ENCODE results near the gene PHLDA1. TPM values are rescaled to one million over a fixed set of nuclear protein-coding genes. Genes with fewer than 3 reads are reported as not detected.

The PHLDA1 gene
- total RNA-seq: 68.3 and 70.4 TPM in 2 replicates

DNA sequence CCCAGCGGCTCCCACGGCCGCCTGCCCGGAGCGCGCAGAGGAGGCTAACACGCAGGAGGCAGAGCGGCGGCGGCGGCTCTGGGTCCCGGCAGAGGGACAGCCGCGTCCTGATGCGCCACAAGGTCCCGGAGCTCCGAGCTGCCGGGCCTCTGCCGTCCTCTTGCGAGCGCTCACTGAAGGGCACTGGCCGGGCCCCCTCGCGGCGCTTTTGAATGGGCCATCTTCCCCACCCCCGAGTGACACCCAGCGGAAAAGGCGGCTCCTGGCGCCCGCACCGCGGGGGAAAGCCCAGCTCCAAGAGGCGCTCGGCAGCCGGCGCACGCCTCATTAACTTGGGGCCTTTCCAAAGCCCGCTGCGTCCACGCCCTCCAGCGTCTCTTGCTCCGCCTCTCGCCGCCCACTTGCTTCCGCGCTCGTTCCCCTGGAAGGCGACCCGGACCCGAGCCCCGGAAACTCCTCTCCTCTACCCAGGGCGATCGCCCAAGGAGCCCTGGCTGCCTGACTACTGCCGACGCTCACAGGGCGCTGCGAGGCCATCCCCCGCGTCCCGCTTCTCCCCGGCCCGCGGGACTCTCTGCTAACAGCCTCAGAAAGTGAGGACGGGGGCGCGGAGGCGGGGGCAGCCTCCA lies at the start of gene PHLDA1:
PHLDA1 (minus strand) TSS at position 363 of the 629 bp plus-strand sequence.
- DNase-seq (ENCODE audit: low read depth): peak; percentile 98
- peak within 1 kb of the TSS; percentile 98 for H3K4me3 ChIP-seq (ENCODE audit: low read depth, low read length)
- TF ChIP-seq, protein P1, sequence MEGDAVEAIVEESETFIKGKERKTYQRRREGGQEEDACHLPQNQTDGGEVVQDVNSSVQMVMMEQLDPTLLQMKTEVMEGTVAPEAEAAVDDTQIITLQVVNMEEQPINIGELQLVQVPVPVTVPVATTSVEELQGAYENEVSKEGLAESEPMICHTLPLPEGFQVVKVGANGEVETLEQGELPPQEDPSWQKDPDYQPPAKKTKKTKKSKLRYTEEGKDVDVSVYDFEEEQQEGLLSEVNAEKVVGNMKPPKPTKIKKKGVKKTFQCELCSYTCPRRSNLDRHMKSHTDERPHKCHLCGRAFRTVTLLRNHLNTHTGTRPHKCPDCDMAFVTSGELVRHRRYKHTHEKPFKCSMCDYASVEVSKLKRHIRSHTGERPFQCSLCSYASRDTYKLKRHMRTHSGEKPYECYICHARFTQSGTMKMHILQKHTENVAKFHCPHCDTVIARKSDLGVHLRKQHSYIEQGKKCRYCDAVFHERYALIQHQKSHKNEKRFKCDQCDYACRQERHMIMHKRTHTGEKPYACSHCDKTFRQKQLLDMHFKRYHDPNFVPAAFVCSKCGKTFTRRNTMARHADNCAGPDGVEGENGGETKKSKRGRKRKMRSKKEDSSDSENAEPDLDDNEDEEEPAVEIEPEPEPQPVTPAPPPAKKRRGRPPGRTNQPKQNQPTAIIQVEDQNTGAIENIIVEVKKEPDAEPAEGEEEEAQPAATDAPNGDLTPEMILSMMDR (IDR thresholded peaks at IDR 0.05; ENCODE audit: insufficient read depth, low read depth, low read length): peak; percentile 53

DNA sequence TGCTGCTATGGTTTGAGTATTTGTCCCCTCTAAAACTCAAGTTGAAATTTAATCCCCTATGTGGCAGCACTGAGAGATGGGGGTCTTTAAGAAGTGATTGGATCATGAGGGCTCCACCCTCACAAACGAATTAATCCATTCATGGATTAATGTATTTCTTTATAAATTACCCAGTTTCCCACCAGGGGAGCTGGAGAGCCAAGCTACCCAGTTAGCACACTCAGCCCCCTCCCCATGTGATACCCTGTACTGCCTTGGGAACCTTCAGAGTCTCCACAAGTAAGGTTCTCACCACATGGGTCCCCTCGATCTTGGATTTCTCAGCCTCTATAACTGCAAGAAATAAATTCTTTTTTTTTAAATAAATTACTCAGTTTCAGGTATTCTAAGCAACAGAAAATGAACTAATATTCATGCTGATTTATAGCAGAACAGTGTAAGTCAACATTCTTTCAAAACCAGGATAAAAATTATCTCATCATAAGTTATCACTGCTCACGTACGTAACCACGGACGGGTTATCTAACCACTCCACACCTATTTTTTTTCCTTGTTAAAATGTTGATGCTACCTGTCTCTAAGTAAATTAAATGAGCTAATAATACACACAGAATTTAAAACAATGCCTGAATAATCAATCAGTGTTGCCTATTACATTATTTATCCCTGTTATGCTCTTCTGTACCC lies 49.3 kb upstream of the PHLDA1 start:
- no peak overlapping the region for H3K4me3 ChIP-seq (ENCODE audit: low read depth, low read length)
- TF ChIP-seq, protein P1 (IDR thresholded peaks at IDR 0.05; ENCODE audit: insufficient read depth, low read depth, low read length): peak; percentile 41
- DNase-seq (ENCODE audit: low read depth): peak; percentile 9

DNA sequence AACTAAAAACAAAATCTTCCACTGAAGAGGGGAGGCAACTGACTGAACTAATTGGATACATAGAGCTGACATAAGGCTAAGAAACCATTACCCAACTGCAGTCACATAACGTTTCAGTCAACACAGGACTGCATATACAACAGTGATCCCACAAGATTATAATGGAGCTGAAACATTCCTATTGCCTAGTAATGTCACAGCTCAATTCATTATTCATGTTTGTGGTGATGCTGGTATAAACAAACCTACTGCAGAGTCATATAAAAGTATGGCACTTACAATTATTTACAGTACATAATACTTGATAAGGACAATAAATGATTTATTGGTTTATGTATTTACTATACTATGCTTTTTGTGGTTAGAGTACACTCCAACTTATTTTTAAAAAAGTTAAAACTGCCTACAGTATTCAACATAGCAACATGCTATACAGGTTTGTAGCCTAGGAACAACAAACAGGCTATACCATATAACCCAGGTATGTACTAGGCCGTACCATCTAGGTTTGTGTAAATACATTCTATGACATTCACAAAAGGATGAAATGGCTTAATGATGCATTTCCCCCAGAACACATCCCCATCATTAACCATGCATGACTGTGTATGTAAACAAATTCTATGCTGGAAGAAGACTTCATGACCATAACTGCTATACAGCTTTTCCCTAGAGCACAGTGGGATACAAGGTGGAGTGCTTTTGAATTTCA lies 48.6 kb upstream of the PHLDA1 start:
- TF ChIP-seq, protein P1 (IDR thresholded peaks at IDR 0.05; ENCODE audit: insufficient read depth, low read depth, low read length): no peak
- peak; percentile 88 for DNase-seq (ENCODE audit: low read depth)
- H3K4me3 ChIP-seq (ENCODE audit: low read depth, low read length): no peak overlapping the region

DNA sequence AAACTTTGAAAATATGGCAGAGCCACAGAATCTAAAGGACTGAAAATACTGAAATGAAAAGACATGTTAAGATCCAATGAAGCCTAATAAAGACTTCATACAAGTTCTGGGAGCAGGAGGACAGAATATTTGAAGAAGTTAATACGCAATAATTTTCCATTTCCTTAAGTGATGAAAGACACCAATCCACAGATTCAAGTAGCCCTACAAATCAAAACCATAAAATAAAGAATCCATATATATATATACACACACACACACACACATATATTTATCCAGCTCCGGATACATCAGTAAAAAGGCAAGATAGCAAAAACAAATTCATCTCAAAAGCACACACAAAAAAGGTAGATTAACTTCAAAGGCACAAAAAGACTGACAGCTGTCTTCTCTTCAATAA lies 47.2 kb upstream of the PHLDA1 start:
- H3K4me3 ChIP-seq (ENCODE audit: low read depth, low read length): no peak overlapping the region
- TF ChIP-seq, protein P1 (IDR thresholded peaks at IDR 0.05; ENCODE audit: insufficient read depth, low read depth, low read length): no peak
- no peak for DNase-seq (ENCODE audit: low read depth)

DNA sequence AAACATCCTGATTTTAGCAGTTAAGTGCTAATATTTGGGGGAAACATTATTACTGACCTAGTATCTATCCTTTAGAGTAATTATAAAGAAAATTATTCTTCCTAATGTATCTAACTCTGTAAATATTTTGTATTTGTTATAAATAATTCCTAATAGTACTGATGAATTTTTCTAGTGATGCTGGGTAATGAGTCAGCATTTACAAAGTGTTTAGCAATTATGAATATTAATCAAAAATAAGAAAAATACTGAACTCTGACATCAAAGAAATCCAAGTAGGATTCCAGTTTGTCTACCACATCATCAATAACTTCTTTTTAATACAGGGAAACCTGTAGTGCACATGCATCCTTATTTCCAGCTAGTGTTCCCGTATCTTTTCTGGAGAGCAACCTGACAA lies 43.9 kb upstream of the PHLDA1 start:
- TF ChIP-seq, protein P1 (IDR thresholded peaks at IDR 0.05; ENCODE audit: insufficient read depth, low read depth, low read length): no peak
- no peak for DNase-seq (ENCODE audit: low read depth)

DNA sequence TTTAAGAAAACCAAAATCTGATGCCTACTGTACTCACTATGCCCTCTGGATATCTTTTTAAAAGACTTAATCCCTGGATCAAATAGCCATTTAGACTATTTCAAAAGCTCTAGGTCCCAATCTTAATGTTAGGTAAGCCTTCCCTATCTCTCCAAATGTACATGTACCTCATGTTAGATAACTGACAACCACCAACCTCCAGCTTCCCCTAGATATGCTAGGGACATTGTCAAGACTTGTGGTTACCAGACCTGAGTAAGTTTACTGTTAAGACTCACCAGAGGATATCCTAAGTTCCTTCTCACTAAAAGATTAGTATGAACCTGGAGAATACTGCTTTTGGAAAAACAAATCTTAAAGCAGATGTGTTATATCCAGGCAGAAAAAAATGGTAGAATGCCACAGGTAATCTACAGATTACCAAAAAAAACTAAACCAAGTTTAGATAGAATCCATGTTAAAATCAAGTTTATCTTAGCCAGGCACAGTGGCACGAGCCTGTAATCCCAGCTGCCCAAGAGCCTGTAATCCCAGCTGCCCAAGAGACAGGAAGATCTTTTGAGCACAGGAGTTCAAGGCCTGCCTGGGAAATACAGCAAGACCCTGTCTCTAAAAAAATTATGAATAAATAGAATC lies 43.2 kb upstream of the PHLDA1 start:
- peak; percentile 10 for DNase-seq (ENCODE audit: low read depth)
- H3K4me3 ChIP-seq (ENCODE audit: low read depth, low read length): no peak overlapping the region
- TF ChIP-seq, protein P1 (IDR thresholded peaks at IDR 0.05; ENCODE audit: insufficient read depth, low read depth, low read length): no peak

More for the DNA sequence above, 43.9 kb upstream of the PHLDA1 start:
- no peak overlapping the region for H3K4me3 ChIP-seq (ENCODE audit: low read depth, low read length)

All from fibroblast of villous mesenchyme (primary cell).